CD4-positive, alpha-beta T cell treated with Interleukin-10 for 1 hour (primary cell): ENCODE measurements around the gene DPP10.
"Not testable (repeated sequence)": the region's sequence is repeated elsewhere in the genome, so short reads cannot be mapped to it uniquely, and the experiment has no call there.

Experiments used
- DNase-seq: peaks from one replicate; pipeline ENCODE4 v3.0.0-alpha.2; 2020

DPP10 gene

DNA sequence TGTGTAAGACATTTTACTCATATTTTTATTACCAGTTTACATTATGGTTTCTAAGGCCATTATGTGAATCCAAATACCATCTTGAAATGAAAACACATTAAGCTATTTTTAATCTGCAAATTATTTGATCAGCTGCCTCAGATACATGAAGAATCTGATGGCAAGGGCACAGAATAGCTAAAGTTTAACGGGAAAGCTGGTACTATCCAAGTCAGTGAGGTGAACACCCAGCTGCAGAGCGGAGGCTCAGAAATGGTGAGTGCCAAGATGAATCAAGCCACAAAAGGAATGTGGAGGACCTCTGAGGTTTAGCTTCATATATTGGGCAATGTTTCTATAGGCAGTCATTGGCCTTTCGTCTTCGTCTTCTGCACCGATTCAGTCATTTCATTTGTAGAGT lies 75.1 kb downstream of the DPP10 start:
- no peak for DNase-seq

DNA sequence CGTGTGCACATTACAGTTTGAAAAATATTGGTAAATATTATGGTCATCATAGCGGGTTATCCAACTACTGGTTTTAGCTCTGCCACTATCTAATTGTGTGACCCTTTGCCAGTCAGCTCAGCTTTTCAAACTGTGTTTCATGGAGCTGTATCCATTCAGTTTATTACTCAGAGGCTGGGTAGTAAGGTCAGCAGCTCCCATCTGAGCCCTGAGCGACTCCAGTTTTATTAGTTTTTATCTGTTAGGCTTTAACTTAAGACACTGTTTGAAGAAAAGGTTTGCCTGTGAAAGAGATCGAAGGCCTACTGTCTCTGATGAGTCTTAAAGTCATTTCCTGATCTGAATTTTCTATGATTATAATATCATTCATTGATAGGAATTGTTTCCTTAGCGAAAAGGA lies 76.3 kb downstream of the DPP10 start:
- no peak for DNase-seq

DNA sequence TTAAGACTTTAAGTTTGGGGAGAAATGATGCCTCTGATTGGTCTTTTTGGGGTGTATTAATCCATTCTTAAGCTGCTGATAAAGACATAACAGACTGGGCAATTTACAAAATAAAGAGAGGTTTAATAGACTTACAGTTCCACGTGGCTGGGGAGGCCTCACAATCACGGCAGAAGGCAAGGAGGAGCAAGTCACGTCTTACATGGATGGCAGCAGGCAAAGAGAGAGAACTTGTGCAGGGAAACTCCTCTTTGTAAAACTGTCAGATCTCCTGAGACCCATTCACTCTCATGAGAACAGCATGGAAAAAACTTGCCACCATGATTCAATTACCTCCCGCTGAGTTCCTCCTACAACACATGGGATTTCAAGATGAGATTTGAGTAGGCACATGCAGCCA lies 80.2 kb downstream of the DPP10 start:
- not testable (repeated sequence) for DNase-seq

DNA sequence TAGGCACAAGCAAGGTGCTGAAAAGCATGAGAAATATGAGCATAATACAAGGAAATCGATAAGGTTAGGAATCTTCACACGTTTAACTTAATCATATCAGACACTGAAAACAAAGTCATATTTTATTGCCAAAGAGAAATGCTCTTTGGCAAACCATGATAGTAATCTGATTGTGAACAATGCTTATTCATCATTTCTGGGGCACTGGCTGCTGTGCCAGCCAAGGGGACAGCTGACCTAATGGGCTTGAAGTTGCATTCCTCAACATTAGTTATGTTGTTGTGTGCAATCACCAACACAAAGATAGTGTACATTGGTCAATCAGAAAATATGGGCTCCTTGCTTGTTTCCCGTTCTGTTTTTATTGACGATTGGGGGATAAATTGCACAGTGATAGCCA lies 83.5 kb downstream of the DPP10 start:
- no peak for DNase-seq

DNA sequence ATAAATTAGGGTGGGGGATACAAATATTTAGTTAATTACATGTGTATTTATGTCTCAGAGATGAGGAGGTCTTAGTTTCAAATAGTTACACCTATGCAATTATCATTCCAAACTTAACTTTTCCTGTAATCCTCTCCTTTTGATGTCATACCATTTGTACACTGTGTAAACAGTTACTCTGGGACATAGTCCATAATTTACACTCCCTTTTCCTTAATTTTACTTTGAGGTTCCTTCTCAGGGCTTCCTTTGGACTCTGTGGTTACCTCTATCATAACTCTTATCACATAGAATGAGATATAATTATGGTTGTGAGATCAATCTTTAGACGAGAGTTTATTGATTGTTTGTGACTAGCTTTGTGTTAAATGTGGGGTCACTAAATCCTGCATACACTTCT lies 84.4 kb downstream of the DPP10 start:
- no peak for DNase-seq

DNA sequence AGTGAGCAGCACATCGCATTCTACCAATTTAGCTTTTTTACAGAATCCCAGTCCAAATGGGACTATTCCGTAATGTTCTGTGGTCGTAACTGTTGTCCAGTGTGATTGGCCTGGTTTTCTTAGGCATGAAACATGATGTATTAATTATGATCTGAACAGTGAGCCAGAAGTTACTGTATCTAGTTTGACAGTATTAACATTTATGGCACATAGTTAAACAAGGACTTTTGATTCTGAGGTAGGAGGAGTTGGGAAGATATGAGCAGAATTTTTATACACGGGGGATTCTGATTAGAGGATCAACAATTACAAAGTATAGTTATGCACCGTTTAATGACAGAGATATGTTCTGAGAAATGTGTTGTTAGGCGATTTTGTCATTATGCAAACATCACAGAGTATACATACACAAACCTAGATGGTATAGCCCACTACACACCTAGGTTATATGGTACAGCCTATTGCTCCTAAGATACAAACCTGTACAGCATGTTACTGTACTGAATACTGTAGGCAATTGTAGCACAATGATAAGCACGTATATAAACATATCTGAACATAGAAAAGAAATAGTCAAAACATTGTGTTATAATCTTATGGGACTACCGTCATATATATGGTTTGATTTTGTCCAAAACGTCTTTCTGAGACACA lies 85.0 kb downstream of the DPP10 start:
- no peak for DNase-seq

DNA sequence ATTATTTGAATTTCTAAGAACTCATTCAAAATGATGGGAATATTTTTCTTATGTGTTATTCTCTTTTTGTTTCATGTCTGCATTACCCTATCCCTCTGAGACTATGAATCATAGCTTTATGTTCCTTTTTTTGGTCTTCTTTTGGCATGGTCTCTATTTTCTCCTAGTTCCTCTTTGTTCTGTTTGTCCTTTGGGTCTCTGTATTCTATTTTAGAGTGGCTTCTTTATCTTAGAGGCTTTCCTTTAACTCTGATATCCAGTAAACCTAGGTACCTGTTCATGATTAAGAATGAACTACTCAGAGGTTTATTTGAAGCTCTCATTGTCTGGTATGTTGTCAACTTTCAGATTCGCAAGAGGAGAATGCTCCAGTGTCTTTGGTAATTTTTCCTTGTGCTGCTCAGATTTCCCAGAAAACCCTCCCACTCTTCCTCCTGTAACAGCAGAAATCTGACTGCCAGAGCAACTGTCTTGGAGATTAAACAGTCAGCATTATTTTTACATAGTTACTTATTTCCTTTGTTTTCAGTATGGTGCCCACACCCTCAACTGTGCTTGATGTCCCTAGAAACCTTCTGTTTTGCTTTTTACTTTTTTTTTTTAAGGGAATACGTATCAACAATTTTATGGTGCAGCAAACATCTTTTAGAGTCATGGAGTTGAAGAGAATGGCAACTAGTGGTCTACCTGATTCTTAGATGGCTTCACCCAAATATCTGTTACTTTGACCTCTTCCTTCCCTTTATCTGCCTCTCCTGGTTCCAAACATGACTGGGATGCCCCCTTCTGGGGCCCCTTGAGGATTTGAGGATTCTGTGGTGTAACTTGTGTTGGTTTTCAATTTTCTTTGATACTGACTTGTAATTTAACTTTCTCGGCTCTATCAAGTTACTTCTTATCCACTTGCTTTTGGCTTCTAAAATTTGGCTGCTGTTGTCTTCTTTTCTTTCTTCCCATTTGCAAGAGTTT lies 92.0 kb downstream of the DPP10 start:
- no peak for DNase-seq

DNA sequence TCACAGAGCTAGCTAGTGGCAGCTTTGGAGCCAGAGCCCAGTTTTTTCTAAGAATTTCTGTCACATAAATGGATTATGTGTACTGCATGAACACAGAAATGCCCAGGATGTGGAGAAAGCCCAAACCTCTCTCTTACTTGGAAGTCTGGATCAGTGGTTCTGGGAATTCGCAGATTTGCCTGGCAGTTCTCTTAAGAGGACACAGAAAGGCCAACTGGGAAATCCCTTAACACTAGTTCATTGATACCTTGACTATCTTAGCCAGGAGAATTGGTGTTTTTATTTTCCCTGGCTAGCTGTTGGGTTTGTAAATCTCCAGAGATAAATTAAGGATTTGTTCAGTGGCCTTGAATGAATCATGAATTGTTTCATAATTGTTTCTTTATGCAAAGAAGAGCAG lies 95.3 kb downstream of the DPP10 start:
- no peak for DNase-seq

DNA sequence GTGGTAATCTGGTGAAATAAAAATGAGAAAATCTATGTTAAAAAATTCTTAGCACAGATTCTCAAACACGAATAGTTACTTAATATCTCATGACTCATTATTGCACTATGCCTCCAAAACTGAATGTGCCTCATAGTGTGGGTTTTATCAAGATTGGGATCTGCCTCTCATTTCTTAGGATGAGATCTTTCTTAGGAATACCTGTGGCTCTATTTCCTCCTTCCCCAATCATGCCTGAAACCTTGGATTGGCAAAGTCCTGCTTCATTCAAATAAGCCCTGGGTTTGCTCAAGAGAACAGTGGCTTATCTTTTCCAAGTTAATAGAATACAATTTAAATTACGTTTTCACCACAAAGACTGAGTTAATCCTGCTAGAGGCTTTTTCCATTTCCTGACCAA lies 100.3 kb downstream of the DPP10 start:
- no peak for DNase-seq

DNA sequence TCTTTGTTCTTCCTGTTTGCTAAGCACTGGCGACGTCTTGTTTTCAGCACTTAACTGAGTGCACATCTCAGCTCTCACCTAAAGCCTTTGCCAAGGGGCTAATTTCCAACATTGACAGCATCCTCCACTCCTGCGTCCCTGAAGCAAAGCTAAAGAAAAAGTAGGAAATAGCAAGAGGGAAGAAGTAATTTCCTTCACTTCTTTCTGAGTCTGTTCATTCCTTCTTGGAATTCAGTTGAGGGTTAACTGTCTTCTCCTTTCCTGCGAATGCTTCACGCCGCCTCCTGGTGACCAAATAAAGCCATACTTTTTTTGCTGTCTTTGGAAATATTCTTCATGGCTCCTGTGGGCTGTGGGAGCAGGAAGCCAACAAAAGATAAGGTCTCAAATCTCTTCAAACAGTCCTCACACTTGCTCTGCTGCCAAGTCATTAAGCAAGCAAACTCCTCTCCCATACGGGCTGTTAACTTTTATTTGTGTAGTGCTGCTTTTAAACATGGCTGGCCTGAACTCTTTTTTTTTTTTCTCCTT lies 100.9 kb downstream of the DPP10 start:
- no peak for DNase-seq

DNA sequence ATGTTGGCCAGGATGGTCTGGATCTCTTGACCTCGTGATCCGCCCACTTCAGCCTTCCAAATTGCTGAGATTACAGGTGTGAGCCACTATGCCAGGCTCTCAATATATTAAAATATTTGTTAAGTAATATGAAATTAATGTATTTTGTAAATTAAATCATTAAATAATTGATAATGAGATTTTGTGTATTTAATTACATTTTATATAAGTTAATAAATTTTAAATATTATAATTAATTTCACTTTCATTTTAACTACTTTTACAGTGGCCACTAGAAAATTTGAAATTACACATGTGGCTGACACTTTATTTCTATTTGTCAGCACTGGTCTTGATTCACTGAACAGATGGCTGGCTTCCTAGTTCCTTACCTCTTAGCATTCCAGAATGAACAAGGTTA lies 102.6 kb downstream of the DPP10 start:
- DNase-seq: no peak

DNA sequence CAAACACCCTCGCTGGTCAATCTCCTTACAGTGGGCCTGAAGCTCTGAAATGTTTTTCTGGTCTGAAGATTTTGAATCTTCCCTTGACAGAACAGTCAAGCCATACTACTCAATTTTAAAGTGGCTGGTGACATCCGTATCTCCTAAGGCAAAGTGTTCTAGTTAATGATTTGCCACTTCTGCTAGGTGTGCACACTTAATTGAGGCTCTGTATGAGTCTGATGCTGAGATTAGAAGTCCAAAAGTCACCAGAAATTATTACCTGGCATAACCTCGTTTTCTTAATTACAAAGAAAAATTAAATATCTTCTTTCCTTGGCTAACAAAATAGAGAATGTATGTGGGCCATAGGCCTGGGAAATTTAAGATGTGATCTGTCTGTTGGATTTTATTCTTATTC lies 104.1 kb downstream of the DPP10 start:
- DNase-seq: no peak

DNA sequence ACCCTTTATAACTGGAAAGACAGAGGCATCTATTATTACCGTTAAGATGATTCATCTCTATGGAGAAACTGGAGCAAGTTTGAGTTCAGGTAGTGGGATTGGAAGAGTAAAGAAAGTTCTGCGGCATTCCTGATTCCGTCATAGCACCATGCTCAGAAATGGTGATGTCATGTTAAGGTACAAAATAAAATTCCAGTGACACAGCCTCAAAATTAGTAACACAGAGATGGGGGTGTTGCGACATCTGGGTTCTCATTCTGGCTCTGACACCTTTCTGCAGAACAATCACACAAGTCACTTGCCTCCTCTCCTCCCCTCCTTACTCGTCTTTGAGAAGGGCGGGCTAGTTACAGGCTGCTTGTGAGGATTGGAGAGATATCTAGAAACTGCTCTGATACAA lies 105.7 kb downstream of the DPP10 start:
- no peak for DNase-seq

DNA sequence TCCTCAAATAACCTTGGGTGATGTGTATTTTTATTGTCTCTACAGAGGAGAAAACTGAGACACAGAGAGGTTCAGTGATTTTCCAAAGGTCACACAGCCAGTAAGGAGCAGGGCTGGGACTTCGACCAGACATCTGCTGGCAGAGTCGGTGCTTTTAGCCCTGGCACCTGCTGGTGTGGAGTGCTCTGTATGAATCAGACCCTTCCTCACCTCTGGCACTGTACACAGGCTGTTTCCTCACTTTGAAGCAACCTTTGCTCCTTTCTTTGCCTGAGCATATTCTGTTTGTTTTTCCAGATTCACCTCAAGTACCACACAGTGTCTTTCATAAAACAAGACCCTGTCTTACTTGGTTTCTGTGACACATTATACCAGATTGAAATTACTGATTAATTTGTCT lies 107.9 kb downstream of the DPP10 start:
- no peak for DNase-seq

DNA sequence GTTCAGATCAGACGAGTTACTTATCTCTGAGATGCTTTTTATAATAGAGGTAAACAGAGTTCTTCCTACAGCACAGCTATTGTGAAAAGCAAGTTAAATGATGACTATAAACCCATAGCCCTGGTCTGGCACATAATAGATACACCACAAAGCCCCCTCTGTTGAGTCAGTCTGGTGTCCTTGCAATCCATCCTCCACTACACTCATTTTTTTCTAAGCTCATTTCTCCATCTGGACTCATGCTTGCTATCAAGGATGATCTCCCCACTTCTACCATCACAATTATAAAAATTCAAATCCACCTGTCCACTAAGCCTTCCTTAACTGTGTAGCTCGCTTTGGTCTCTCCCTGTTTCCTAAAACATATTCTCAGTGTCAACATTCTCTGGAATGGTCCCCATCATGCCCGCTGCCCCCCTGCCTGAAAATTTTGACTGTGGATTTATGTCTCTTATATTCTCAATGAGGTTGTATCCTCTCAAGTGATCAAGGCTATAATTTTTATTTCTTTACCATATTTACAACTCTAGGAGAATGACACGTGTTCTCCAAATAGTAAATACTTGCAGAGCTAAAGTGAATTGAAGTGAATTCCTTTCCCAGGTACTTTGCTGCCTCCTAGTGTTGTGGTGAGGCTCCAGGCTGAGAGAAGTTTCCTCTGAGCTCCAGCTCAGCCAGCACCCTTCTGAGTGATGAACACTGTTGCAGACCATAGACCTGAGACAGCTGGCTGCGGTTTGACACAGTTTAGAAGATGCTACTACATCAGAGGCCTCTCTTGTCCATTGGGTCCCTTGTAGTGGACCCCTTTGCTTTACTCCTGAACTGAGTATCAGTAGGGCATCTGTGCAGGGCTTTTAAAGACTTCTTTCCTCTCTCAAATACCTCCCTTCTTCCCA lies 108.7 kb downstream of the DPP10 start:
- DNase-seq: peak; percentile 2

DNA sequence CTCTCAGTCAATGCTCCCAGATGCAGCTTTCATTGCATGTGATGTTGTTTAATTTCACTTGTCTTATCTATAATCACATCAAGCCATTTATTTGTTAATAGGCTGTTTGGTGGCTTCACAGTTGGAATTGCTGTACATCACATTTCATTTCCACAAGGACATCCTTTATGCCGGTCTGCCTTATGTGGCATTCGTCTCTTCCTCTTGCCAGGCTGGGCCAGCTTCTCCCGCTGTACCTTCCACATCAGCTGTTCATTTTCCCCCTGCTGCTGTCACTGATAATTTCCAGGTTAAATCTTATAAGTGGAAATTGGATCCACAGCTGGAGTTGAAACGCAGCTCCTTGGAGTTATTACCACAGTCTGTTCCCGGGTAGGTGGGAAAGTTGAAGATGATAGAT lies 110.6 kb downstream of the DPP10 start:
- no peak for DNase-seq

DNA sequence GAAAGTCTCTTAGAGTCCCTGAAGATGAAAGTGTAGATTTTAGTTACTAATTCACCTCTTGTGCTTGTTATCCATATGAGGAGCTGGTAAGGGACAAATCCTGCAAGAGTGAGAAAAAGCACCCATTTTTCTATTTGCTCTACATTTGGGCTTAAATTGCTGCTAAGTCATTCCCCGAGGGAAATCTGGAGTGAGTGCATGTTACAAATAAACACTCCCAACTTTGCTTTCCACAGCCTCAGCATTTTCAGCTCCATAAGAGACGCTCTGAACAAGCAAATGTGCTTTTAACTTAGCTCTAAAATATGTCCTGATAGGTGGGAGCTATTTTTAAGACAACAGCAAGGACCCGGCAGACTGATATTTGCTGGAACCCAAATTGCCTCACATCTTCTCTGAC lies 126.7 kb downstream of the DPP10 start:
- no peak for DNase-seq

DNA sequence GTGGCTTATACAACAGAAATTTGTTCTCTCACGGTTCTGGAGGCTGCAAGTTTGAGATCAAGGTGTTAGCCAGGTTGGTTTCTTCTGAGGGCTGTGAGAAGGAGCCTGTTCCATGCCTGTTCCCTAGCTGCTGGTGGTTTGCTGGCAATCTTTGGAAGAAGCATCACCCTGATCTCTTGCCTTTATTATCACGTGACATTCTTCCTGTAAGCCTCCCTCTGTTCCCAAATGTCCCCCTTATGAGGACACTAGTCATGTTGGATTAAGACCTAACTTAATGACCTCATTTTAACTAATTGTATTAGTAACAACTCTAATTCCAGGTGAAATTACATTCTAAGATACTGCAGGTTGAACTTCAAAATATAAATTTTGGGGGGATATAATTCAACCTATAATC lies 135.2 kb downstream of the DPP10 start:
- no peak for DNase-seq

DNA sequence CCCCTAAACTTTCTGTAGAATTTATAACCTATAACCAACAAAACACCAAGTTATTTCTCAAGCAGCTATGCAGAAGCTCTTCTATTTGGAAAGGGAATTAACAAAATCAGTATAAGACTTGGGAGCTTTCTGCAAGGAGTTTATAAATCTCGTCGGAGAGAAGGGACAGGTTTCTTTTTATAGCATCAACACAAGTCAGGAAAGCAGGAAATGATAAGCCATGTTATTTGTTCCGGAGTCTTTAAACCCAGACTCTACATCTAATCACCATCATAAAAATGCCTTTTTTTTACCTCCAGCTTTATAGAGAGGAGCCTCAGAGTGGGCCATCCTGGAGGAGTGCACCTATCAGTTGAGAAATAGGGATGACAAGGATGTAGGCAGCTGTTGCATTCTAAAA lies 137.1 kb downstream of the DPP10 start:
- no peak for DNase-seq

DNA sequence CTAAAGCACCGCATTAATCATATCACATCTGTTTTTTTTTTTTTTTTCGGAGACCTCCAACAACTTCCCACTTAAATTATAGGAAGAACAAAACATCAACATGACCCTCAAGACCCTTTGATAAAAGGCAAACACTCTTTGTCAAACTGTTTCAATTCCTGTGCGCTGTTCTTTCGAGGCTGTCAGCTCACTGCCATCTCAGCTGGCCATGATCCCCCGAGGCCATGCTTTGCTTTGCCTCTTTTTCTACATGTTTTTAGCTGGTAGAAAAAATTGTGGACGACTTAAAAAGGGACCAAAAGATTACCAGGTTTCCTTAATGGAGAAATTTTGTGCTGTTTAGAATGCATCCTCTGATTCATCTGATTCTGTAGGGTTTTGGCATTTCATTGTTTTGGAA lies 138.2 kb downstream of the DPP10 start:
- no peak for DNase-seq

DNA sequence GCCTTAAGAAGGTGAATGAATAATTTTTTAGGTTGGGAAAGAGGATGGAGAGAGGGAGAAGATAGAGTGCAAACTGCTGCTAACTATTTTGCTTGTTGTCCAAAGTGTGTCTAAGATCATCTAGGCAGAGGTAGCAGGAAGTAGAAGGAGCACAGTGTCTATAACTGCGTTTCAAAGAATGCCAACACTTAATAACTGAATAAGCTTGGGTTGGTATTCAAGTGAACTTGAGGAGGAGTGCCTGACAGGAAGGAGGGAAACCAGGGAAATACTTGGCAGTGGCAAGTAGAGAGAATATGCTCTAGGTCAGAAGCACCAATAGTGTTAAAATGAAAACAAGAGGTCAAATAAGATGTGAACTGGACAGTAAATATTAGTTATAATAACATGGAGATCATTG lies 155.9 kb downstream of the DPP10 start:
- no peak for DNase-seq

DNA sequence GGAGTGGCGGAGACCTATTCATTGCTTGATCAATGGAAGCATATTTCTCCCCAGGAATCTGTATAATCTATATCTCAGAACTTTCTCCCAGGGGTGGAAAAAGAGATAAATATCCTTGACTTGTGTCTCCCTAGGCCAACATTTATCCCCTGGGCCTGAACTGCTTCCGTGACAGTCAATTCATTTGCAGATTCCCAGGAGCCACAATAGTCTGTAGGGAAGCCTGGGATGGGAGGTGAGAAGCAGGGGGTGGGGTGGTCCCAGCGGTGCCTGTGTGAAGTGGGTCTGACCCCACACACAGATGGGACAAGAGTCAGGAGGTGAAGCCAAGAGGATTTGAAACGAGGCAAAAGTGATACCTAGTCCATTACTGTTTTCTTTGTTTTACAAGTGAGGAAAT lies 166.8 kb downstream of the DPP10 start:
- no peak for DNase-seq

DNA sequence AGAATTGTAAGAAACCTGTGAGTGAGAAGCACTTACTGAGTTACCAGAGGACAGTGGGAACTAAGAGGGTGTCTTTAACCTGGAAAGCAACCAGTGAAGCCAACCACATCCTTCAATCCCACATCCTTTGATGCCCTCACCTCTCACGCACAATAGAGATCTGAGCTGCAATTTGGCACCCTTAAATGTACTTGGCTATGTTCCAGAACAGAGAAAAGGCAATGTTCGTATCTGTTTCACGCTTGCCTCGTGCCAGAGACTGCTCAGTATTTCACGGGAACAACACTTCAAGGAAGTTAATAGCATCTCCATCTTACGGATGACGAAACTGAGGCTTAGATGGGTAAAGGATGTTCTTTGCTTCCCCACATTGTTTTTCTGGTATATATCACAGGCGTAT lies 167.4 kb downstream of the DPP10 start:
- no peak for DNase-seq
